Measurements from ENCODE around the gene PHACTR3.

Gene PHACTR3

GRCh38 chr20:59586613-59587012, 17.7 kb upstream of the PHACTR3 start:
- POLR2A ChIA-PET = no interaction called here
- TF ChIP-seq, protein P1, sequence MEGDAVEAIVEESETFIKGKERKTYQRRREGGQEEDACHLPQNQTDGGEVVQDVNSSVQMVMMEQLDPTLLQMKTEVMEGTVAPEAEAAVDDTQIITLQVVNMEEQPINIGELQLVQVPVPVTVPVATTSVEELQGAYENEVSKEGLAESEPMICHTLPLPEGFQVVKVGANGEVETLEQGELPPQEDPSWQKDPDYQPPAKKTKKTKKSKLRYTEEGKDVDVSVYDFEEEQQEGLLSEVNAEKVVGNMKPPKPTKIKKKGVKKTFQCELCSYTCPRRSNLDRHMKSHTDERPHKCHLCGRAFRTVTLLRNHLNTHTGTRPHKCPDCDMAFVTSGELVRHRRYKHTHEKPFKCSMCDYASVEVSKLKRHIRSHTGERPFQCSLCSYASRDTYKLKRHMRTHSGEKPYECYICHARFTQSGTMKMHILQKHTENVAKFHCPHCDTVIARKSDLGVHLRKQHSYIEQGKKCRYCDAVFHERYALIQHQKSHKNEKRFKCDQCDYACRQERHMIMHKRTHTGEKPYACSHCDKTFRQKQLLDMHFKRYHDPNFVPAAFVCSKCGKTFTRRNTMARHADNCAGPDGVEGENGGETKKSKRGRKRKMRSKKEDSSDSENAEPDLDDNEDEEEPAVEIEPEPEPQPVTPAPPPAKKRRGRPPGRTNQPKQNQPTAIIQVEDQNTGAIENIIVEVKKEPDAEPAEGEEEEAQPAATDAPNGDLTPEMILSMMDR (IDR thresholded peaks at IDR 0.05; ENCODE audit: insufficient read depth, low read length, missing control alignments) = no peak
- no peak for DNase-seq (ENCODE audit: low read depth, low spot score)
- CTCF ChIA-PET = interaction anchor here (0.6 to 4.1 kb wide), 3 partner anchors 15 to 26 kb away, joined by 3 to 21 read pairs (median 3); no protein-coding TSS in a partner anchor
- H3K4me3 ChIP-seq (ENCODE audit: low read depth, low read length) = no peak overlapping the region

GRCh38 chr20:59587570-59587969, 16.8 kb upstream of the PHACTR3 start:
- TF ChIP-seq, protein P1 (IDR thresholded peaks at IDR 0.05; ENCODE audit: insufficient read depth, low read length, missing control alignments) = no peak
- CTCF ChIA-PET = interaction anchor here (4.1 kb wide), 1 partner anchor 16 kb away, joined by 21 read pairs; no protein-coding TSS in a partner anchor
- no peak overlapping the region for H3K4me3 ChIP-seq (ENCODE audit: low read depth, low read length)
- DNase-seq (ENCODE audit: low read depth, low spot score) = no peak
- POLR2A ChIA-PET = no interaction called here

- H3K4me3 ChIP-seq (ENCODE audit: low read depth, low read length) = no peak overlapping the region
- POLR2A ChIA-PET = no interaction called here
- CTCF ChIA-PET = interaction anchor here (0.8 kb wide), 1 partner anchor 17 kb away, joined by 3 read pairs; no protein-coding TSS in a partner anchor
- TF ChIP-seq, protein P1 (IDR thresholded peaks at IDR 0.05; ENCODE audit: insufficient read depth, low read length, missing control alignments) = no peak
- DNase-seq (ENCODE audit: low read depth, low spot score) = no peak
Observed at GRCh38 chr20:59588236-59588855, 16.0 kb upstream of the PHACTR3 start.

DNA sequence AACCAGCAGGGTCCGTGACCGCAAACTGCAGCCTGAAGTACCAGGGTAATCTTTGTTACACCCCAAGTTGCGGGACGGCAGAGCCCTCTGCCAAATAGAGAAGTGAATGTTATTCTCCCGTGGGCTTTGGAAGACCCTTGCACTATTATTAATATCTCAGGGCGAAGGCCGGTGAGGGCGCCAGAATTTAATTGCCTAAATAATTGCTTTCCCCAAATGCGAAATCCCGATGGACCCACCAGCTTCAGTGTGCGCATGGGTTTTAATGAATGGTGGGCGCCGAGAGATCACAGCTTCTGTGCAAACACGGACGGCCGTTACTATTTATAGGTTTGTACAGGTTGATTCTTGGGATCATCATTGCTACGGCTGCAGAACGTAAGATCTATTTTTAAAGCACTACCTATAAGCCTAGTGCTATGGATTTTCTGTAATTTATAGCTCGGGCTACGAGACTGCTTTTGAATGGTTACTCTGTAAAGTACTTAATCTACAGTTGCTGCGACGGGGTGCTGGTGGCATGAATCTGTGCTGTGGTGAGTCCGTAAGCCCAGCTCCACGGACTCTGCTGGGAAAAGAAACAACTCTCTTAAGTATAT, 15.2 kb upstream of the PHACTR3 start:
- POLR2A ChIA-PET = no interaction called here
- TF ChIP-seq, protein P1 (IDR thresholded peaks at IDR 0.05; ENCODE audit: insufficient read depth, low read length, missing control alignments) = no peak
- CTCF ChIA-PET = interaction anchor here (1.5 to 1.6 kb wide), 2 partner anchors 9 to 18 kb away, joined by 5 to 14 read pairs; no protein-coding TSS in a partner anchor
- no peak for DNase-seq (ENCODE audit: low read depth, low spot score)
- H3K4me3 ChIP-seq (ENCODE audit: low read depth, low read length) = no peak overlapping the region

GRCh38 chr20:59591061-59591460, 13.3 kb upstream of the PHACTR3 start:
- CTCF ChIA-PET = interaction anchor here (1.6 to 1.7 kb wide), 2 partner anchors 7 to 19 kb away, joined by 5 read pairs; no protein-coding TSS in a partner anchor
- POLR2A ChIA-PET = no interaction called here
- no peak overlapping the region for H3K4me3 ChIP-seq (ENCODE audit: low read depth, low read length)
- DNase-seq (ENCODE audit: low read depth, low spot score) = no peak
- TF ChIP-seq, protein P1 (IDR thresholded peaks at IDR 0.05; ENCODE audit: insufficient read depth, low read length, missing control alignments) = no peak

GRCh38 chr20:59596690-59597089, 7.7 kb upstream of the PHACTR3 start:
- POLR2A ChIA-PET = no interaction called here

More at GRCh38 chr20:59596690-59597089, 7.7 kb upstream of the PHACTR3 start:
- TF ChIP-seq, protein P1 (IDR thresholded peaks at IDR 0.05; ENCODE audit: insufficient read depth, low read length, missing control alignments) = no peak
- no peak for DNase-seq (ENCODE audit: low read depth, low spot score)
- no peak overlapping the region for H3K4me3 ChIP-seq (ENCODE audit: low read depth, low read length)
- CTCF ChIA-PET = interaction anchor here (1.0 to 6.9 kb wide), 10 partner anchors 10 to 187 kb away, joined by 3 to 74 read pairs (median 4); no protein-coding TSS in a partner anchor
